Measurements from ENCODE around the gene TMEM135.

- TF ChIP-seq CTCF (IDR thresholded peaks at IDR 0.05; ENCODE audit: low read length) (no peak), EZH2 (IDR thresholded peaks at IDR 0.05; ENCODE audit: borderline replicate concordance, low read length) (no peak)
Measured at GRCh38 chr11:87275176-87275575, 237.4 kb downstream of the TMEM135 start.
